GM21786 (cell line): ENCODE data around the gene MED31.
"Not testable (repeated sequence)": the region's sequence is repeated elsewhere in the genome, so short reads cannot be mapped to it uniquely, and the experiment has no call there.

Experiments
- ATAC-seq: cut with Tn5 transposase; IDR thresholded peaks from one replicate; pipeline ENCODE4 v1.9.1; 2021; ENCODE audit not compliant: unreplicated experiment

The MED31 gene

DNA sequence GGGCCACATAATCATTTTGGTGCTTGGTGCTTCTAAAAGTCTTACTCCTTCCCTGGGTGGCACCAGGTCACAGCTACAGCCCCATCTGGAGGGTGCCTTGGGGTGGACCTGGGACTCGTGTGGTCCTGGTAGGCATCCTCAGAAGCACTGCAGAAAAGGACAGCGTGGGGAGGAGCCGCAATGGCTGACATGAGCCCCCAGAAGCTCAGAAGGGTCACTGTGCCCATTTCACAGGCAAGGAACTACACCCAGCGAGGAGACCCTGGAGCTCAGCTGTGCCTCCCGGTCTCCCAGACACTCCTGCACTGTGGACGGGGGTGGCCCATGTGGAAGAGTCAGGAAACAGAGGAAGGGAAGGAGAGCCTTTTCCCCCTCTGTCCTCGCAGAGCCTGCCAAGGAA is 26.5 kb upstream of the MED31 start:
- ATAC-seq: no peak

DNA sequence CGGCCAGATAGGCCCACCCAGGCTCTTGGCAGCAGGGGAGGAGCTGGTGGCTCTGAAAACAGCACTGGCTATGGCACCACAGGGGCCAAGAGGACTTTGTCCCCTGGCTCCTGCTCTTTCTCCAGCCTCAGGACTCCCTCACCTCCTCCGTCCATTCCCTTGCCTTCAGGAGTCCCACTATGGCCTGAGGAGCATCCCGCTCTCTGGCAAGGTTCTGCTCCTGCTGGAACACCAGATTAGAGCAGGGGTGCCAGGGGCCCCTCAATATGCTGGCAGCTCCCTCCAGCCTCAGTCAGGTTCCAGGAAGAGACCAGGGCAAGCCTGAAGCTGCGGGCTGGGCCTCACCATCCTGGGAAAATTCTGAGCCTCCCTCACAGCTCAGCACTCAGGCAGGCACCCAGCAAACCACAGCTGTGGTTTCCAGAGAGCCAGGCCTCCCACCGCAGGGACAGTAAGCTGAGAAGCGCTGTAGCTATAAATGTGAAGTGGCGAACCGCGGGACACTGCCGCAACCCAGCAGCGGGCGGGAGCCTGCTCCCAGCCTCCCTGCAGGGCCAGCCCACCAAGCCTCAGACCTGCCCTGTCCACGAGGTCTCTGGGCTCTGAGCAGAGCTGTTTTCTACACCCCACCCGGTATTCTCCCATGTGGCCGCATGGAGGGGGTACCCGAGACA is 25.9 kb upstream of the MED31 start:
- ATAC-seq: no peak

DNA sequence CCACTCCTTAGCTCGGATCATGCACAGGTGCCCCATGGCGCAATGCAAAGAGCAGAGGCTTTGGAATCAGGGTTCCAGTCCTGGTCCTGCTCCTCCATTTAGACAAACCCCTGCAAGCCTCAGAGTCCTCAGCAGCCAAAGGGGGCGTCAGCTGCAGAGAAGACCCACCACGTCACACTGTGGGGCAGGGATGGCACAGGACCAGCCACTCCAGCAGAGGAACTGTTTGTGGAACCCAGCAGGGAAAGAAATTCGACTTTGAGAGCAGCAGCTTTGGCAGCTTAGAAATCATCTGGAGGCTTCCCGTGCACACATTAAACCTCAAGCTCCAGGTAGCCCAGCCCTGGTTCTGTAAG is 25.4 kb upstream of the MED31 start:
- ATAC-seq: no peak

DNA sequence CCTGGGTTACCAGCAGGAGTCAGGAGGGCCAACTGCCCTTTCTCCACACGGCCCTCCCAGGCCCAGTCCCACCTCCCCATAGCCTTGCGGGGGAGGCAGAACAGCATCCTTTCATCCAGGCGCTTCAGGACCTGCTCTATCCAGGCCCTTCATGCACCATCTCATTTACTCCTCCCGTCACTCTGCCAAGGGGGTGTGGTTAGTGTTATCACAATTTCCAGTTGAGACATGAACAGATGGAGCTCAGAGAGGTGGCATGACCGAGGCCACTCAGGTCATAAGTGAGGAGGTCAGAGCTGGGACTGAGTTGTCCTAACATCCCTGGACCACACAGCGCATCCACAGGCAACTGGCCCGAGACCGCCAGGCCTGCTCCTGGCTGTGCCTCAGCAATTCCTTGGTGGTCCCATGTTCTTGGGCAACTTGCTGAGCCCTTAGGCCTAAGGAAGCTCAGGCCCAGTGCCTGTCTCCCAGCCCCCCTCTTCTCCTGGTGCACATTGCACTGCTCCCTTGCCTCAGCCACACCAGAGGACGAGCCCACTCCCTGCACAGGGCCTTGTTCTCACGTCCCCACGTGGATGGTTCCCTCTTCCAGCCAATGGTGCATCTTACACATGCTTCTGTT is 23.9 kb upstream of the MED31 start:
- ATAC-seq: no peak

DNA sequence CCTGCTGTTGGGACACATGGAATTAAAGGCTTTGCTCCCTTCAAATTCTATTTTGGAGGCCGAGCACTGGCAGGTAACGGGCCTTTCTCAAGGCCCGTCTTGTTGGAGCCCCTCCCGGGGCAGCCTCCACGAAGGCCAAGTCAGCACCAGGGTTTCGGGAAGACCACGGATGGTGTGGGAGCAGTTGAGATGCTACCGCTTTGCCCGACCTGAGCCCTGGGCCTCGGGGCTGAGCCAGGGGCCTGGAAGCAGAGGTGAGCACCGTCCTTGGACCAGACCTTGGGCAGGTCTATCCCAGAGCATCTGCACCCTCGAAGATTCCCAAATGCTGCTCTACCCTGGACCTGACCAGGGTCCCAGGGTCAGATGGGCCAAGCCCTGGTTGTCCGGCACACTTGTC is 23.2 kb upstream of the MED31 start:
- ATAC-seq: no peak

DNA sequence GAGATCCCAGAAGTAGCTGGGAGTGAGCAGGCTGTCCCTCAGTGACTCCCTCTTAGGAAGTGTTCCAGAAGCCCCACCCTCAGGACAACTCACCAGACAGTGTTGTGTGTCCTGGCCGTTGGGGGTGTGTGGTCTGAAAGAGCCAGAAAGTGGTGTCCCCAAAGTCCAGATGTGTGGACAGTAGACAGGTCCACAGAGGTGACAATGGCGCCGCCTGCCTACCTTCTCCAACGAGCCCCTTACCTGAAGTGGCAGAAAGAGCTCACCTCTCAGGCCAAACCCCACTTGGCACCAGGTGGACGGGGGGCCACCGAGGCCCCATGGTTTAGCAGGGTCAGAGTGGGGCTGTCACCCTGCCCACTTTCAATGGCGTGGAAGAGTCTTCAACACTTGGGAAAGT is 20.0 kb upstream of the MED31 start:
- no peak for ATAC-seq

DNA sequence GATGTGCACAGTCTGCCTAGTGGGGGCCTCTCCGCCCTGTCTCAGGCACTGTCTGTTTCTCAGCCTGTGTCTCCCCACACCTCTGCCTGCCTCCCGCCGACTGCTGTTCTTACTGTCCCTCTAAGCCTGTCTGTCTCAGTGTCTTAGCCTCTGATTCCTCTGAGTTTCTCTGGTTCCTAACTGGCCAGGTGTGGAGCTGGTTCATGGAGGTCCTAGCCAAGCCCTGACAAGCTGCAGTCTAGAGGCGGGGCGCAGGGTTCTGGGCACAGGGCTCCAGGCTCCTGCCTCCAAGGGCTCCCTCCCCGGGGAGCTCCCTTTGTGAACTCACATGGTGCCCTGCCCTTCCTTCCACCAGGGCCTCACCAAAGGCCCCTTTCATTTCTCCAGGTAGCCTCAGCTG is 19.6 kb upstream of the MED31 start:
- no peak for ATAC-seq

DNA sequence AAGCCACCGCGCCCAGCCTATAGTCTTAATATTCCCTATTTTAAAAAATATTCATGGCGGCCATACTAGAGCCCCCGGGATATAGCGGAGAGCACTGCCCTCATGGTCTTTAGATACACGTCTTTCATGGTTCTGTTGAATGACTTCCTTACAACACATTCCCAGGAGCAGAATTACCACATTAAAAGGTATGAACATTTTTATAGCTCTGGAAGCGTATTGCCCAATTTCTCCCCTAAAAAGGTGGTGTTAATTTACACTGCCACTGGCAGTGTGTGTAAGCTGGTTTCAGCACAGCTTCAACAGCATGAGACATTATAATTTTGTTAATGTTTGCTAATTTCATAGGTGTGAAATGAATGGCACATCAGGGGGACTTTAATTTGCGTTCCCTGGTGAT is 19.2 kb upstream of the MED31 start:
- no peak for ATAC-seq

DNA sequence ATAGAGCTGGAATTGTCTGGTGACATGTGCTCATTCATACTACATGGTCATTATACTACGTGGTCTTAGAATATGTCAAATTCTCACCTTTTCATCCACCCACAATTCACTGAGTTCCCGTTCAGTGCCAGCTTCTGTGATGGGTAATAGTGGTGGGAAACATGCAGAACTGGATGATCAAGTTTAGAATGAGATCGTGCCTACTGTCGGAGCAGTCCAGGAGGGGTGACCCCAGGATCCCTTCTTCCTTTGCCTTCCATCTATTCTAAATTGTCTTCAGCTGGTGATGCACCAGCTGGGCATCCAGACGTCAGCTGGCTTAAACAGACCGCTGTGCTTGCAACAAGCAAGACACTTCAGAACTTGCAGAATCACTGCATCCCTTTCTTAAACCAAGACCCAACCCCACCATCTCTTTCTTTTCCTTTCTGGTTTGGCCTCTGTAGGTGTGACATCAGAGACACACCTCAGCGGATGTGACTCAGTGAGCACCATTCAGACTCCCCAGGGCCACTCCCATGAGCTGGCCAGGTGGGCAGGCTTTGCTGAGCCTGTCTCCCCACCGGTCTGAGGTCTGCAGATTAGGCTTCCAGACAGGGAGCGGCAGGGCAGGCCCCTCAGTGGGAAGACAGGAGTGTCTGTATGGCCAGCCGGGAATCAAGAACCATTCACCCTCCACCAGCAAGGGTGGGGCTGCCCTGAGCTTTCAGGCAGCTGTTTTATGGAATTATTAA is 18.2 kb upstream of the MED31 start:
- ATAC-seq: no peak

DNA sequence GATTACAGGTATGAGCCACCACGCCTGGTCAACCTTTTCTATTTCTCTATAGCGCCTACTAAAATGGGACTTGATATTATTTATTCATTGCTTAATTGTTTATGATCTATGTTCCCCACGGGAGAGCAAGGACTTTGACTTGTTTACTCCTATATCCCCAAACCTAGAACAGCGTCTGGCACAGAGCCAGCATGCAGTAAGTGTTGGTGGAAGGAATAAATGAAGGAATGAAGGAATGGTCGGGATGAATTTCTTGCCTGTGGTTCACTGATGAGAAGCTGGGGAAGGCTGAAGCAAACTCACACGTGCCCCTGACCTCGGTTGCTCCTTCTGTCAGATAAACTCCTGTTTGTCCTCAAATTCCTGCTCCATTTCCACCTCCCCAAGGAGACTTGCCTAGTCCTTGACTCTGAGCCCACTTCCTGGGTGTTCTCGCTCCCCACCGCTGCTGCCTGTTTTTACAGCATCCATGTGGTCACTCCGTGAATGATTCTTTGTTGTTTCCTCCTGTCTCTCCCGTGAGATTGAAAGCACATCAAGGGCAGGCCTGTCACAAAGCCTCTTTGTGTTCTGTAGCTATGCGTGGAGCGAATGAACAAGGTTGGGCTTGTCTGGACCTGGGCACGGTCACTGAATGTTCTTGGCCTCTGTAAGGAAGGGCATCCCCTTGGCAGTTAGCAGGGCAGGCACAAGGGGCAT is 17.5 kb upstream of the MED31 start:
- no peak for ATAC-seq

DNA sequence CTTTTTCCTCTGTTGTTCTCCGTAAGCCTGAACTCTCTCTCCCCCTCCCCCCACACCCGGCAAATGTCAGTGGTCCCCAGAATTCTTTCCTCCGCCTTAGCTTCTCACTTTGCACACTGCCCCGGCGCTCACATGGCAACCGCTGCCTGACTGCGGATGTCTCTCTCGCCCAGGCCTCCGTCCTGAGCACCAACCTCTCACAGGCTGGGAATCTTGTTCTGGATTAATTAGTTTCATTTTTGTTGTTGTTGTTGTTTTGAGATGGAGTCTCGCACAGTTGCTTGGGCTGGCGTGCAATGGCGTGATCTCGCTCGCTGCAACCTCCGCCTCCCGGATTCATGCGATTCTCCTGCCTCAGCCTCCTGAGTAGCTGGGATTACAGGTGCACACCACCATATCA is 16.8 kb upstream of the MED31 start:
- no peak for ATAC-seq

DNA sequence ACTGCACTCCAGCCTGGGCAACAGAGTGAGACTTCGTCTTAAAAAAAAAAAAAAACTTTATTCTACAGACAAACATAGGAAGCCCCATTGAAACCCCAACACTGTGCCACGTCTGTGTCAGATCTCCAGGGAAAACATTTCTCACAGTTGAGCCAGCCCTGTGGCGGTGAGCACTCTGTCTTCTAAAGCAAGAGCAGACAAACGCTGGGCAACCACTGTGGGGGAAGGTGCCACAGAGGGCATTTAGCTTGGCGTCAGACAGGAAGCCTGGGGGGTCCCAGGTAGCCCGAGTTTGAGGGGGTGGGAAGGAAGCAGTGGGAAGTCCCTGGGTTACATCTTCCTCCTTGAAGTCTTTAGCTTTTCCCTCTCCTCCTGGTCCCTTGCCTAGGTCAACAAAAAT is 16.1 kb upstream of the MED31 start:
- no peak for ATAC-seq

DNA sequence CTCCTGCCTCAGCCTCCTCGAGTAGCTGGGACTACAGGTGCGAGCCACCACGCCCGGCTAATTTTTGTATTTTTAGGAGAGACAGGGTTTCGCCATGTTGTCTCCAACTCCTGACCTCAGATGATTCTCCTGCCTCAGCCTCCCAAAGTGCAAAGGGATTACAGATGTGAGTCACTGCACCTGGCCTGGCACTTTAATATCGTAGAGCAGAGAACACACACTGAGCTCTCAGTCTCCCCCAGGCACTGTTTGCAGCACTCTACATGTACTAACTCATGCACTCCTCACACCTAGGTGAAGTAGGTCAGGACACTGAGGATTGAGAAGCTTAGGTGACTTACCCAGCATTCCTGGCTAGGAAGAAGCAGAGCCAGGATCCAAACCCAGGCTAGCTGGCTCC is 15.2 kb upstream of the MED31 start:
- ATAC-seq: no peak

DNA sequence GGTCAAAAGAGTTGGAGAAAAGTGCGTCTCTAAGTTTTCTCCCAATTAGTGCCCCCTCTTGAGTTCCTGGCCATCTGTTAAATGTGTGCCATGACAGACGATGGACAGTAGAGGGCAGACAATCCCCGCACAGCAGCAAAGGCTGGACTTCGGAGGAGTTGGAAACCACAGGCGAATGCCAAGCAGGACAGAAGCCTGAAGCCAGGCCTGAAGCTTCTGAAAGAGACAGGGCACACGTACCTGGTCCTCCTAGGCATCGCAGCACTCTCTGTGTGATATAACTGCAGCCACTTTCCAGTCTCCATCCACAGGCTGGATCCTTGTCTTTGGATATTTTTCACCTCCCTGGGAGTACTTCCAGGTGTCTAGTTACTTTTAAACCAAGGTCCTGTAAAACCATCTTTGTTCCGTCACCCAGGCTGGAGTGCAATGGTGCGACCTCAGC is 14.7 kb upstream of the MED31 start:
- ATAC-seq: no peak

DNA sequence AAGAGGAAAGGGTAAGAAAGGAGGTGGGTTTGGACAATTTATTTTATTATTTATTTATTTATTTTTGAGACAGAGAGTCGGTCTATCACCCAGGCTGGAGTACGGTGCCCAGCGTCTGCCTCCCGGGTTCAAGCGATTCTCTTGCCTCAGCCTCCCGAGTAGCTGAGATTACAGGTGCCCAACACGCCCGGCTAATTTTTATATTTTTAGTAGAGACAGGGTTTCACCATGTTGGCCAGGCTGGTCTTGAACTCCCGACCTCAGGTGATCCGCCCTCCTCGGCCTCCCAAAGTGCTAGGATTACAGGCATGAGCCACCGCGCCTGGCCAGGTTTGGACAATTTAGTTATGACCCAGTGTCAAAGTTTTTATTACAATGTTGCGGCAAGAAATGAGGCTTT is 11.8 kb upstream of the MED31 start:
- not testable (repeated sequence) for ATAC-seq

DNA sequence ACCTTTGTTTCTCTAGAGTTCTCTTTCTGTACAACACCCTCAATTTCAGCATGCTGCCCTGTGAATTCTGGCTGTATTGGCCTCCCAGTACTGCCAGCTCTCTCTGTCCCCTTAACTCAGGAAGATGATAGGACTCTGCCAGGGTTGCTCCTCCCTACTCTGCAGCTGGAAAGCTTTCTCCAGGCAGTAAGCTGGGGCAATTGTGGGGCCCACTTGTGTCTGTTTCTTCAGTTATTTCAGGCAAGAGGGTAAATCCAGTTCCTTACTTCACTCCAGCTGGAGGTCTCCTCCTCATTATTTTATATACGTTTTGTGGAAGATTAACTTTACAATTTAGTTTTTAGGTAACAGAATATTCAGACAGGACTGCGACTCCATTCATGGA is 10.1 kb upstream of the MED31 start:
- ATAC-seq: no peak

DNA sequence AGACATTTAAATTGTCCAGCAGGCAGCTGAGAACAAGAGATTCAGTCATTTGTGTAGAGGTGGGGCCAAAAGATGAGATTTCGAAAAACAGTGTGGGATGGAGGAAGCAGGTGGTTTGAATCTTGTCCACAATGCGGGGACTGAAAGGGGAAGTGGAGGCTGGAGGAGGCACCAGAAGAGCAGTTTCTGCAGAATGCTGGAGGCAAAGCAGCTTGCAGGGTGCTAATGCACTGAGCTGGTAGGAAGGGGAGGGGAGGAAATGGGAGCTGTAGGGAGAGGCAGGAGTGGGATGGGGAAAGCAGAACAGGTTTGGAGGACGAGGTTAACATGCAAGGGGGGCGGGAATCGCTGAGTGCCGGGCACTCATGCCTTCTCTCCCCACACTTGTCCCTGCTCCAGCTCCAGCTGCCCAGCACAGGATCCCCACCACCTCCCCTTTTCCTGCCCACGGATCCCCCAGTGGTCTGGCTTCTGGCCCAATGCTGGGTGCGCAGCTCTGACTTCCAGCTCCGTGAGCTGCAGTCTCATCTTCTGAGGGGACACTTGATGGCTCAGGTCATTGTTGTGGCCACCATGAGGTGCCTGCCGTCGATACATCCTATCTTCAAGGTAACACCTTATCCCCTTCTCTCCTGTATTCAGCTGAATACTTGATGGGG is 9.5 kb upstream of the MED31 start:
- ATAC-seq: peak; percentile 69

DNA sequence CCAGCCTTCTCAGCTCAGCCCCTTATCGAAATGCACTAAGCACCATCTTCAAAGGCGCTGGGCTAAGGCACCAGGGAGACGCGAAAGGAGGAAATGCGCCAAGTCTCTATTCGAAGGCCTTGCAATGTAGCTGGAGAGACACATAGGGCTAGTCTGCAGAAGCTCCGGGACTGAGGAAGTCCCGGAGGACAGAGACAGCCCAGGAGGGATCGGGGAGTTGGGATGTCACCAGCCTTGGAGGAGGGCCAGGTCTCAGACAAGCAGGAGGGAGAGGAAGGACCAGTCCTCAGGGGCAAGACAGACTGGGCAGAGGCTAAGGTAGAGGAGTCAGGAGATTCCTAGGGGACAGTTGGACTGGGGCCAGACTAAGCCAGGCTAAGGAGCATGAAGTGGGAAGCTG is 8.7 kb upstream of the MED31 start:
- ATAC-seq: no peak

DNA sequence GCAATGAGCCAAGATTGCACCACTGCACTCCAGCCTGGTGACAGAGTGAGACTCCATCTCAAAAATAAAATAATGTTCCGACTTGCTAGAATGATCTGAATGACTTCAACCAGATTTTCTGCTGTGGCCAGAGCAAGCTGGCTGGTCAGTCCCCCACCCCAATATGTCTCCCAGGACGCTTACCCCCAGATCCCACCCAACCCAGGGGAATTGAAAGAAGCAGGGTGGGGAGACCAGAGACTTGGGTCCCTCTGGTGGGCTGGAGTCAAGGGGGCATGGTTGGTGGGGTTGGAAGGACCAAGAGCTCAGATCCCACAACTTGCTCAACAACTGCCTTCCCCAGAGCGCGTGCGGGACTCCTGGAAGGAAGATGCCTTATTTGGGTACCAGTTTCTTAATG is 7.0 kb upstream of the MED31 start:
- not testable (repeated sequence) for ATAC-seq

DNA sequence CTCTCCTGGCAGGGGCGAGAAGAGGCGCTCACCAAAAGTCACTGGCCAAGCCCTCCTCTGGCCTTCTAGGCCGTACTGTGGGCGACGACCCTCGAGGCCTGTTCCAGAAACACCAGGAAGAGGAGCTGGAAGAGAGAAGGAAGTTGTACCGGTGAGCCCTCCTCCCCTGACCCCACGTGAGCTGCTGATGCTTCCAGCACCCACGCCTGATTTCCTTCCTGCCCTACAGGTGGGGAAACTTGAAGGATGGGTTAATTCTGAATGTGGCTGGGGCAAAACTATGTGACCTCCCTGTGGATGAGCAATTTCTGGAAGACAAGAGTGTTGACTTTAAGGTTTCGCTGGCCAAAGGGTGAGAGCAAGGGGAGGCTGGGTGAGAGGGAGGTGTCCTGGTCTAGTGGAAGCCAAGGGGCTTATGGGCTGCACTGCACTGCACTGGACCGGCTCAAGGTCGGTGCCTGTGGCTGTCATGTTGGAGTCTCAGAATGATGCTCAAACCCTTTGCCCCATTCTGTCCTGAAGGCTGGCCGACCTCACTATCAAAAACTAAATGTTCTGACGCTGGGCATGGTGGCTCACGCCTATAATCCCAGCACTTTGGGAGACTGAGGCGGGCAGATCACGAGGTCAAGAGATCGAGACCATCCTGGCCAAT is 6.4 kb upstream of the MED31 start:
- ATAC-seq: no peak
